Neural progenitor cell (in vitro differentiated cells): ENCODE data around the gene SCML2. TPM values are rescaled to one million over a fixed set of nuclear protein-coding genes. Genes with fewer than 3 reads are reported as not detected.

Experiments
- DNase-seq: peaks from one replicate; pipeline ENCODE4 v3.0.0-alpha.2; 2016; ENCODE audit warnings: low spot score
- H2AFZ ChIP-seq: fragments of 200-600 bp; sonication (generic); replicated peaks from 2 replicates; pipeline ENCODE4 v1.6.1; 2016; ENCODE audit warnings: antibody characterized with exemption
- H3F3A ChIP-seq: fragments of 200-600 bp; sonication (generic); 2 replicates; pipeline ENCODE4 v1.6.1; 2016; ENCODE audit warnings: antibody characterized with exemption, low read depth
- H3K27ac ChIP-seq: fragments of 200-600 bp; sonication (generic); 2 replicates; pipeline ENCODE4 v1.5.1; 2016; ENCODE audit warnings: mild to moderate bottlenecking
- H3K27me3 ChIP-seq: fragments of 200-600 bp; sonication (generic); 2 replicates; pipeline ENCODE4 v1.6.1; 2016; ENCODE audit warnings: mild to moderate bottlenecking, moderate library complexity
- H3K36me3 ChIP-seq: fragments of 200-600 bp; sonication (generic); 2 replicates; pipeline ENCODE4 v1.5.1; 2016
- H3K4me1 ChIP-seq: fragments of 200-600 bp; sonication (generic); 2 replicates; pipeline ENCODE4 v1.6.1; 2016; ENCODE audit warnings: mixed run types
- H3K4me2 ChIP-seq: fragments of 200-600 bp; sonication (generic); 2 replicates; pipeline ENCODE4 v1.6.1; 2016
- H3K4me3 ChIP-seq: fragments of 200-600 bp; sonication (generic); 2 replicates; pipeline ENCODE4 v1.5.1; 2016
- H3K79me2 ChIP-seq: fragments of 200-600 bp; sonication (generic); 2 replicates; pipeline ENCODE4 v1.6.1; 2016; ENCODE audit warnings: low read depth
- H3K9ac ChIP-seq: fragments of 200-600 bp; sonication (generic); 2 replicates; pipeline ENCODE4 v1.6.1; 2016
- H3K9me3 ChIP-seq: fragments of 200-600 bp; sonication (generic); 2 replicates; pipeline ENCODE4 v1.5.1; 2016; ENCODE audit warnings: low read depth
- H4K20me1 ChIP-seq: fragments of 200-600 bp; sonication (generic); 2 replicates; pipeline ENCODE4 v1.6.1; 2016; ENCODE audit warnings: low read depth
- H3K27ac Mint-ChIP-seq: 3 replicates; pipeline ENCODE4 v1.8.0; 2021; ENCODE audit warnings: mixed read lengths
- H3K27me3 Mint-ChIP-seq: 2 replicates; pipeline ENCODE4 v1.8.0; 2022; ENCODE audit warnings: low read depth, mild to moderate bottlenecking, inconsistent platforms, moderate library complexity, mixed read lengths; ENCODE audit not compliant: insufficient read depth
- H3K36me3 Mint-ChIP-seq: 3 replicates; pipeline ENCODE4 v1.8.0; 2021; ENCODE audit warnings: mixed read lengths
- H3K4me1 Mint-ChIP-seq: 3 replicates; pipeline ENCODE4 v1.8.0; 2021; ENCODE audit warnings: mixed read lengths
- H3K4me3 Mint-ChIP-seq: 3 replicates; pipeline ENCODE4 v1.8.0; 2021; ENCODE audit warnings: mild to moderate bottlenecking, moderate library complexity, mixed read lengths
- H3K9me3 Mint-ChIP-seq: 3 replicates; pipeline ENCODE4 v1.8.0; 2020; ENCODE audit warnings: mixed read lengths
- CTCF ChIP-seq: fragments of 200-600 bp; sonication (generic); IDR thresholded peaks from 2 replicates; pipeline ENCODE4 v1.5.1; 2017; ENCODE audit warnings: antibody characterized with exemption, mild to moderate bottlenecking
- EZH2 ChIP-seq: fragments of 200-600 bp; sonication (generic); IDR thresholded peaks from 2 replicates; pipeline ENCODE4 v1.6.1; 2017; ENCODE audit warnings: antibody characterized with exemption, mild to moderate bottlenecking, moderate library complexity
- EZH2phosphoT487 ChIP-seq: fragments of 200-600 bp; sonication (generic); IDR thresholded peaks from 2 replicates; pipeline ENCODE4 v1.6.1; 2017; ENCODE audit warnings: antibody characterized with exemption
- total RNA-seq: library from RNA; depleted of rRNA; stranded (reverse); fragments of >200 nt; gene quantifications from 2 replicates; pipeline ENCODE4 v1.2.3, GENCODE V29; 2015; ENCODE audit warnings: low replicate concordance

Gene SCML2
- total RNA-seq, 1 donor from 2014 or later: 36.8 TPM

DNA sequence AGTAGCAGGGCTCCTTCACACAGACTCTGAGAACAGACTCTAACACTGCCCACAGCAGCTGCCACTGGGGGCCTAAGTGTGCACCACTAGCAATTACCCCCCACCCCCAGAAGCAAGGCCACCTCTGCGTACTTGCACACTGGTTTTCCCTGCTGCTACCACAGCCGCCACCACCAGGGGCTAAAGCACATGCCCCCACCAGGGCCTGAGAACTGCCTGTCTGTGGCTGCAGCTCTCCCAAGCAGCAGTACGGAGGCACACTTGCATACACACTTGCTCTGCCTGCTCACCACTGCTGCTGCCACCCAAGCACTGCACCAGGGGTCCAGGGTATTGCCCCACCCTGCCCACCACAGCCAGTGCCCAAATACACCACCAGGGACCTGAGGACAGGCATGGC lies 59.6 kb downstream of the SCML2 start:
- H3K4me3 Mint-ChIP-seq: no peak overlapping the region
- peaks cover 2% of the 10 kb centered on the region for H3K27me3 Mint-ChIP-seq
- peaks cover 17% of the 10 kb centered on the region for H3K36me3 Mint-ChIP-seq
- no peak overlapping the region for H3K4me3 ChIP-seq
- no peak overlapping the region for H3K27ac Mint-ChIP-seq
- no peak overlapping the region for H2AFZ ChIP-seq
- H4K20me1 ChIP-seq: no peaks in the 10 kb centered on the region
- TF ChIP-seq EZH2 (no peak), CTCF (no peak), EZH2phosphoT487 (no peak)
- no peak overlapping the region for H3K9ac ChIP-seq
- no peaks in the 10 kb centered on the region for H3K79me2 ChIP-seq
- H3K4me1 ChIP-seq: peaks cover 6% of the 10 kb centered on the region
- no peaks in the 10 kb centered on the region for H3K36me3 ChIP-seq
- H3F3A ChIP-seq: peaks cover 4% of the 10 kb centered on the region
- peaks cover 4% of the 10 kb centered on the region for H3K9me3 ChIP-seq
- peaks cover 42% of the 10 kb centered on the region for H3K9me3 Mint-ChIP-seq
- no peaks in the 10 kb centered on the region for H3K27me3 ChIP-seq
- no peak overlapping the region for H3K4me2 ChIP-seq
- peaks cover 9% of the 10 kb centered on the region for H3K4me1 Mint-ChIP-seq
- no peak for DNase-seq
- no peak overlapping the region for H3K27ac ChIP-seq

GRCh38 chrX:18291006-18291545 lies 63.4 kb downstream of the SCML2 start:
- no peak overlapping the region for H3K4me3 Mint-ChIP-seq
- TF ChIP-seq EZH2phosphoT487: no peak
- no peak for TF ChIP-seq EZH2
- TF ChIP-seq CTCF: no peak
- H3F3A ChIP-seq: peaks cover 8% of the 10 kb centered on the region
- peaks cover 32% of the 10 kb centered on the region for H3K4me1 ChIP-seq
- peaks cover 20% of the 10 kb centered on the region for H3K9me3 Mint-ChIP-seq
- H2AFZ ChIP-seq: no peak overlapping the region
- no peak overlapping the region for H3K27ac ChIP-seq
- no peak overlapping the region for H3K9ac ChIP-seq
- H4K20me1 ChIP-seq: no peaks in the 10 kb centered on the region
- H3K9me3 ChIP-seq: peaks cover 4% of the 10 kb centered on the region
- H3K4me3 ChIP-seq: no peak overlapping the region
- no peaks in the 10 kb centered on the region for H3K27me3 ChIP-seq
- DNase-seq: no peak
- H3K4me2 ChIP-seq: no peak overlapping the region
- H3K79me2 ChIP-seq: peaks cover 6% of the 10 kb centered on the region
- peaks cover 15% of the 10 kb centered on the region for H3K4me1 Mint-ChIP-seq
- H3K36me3 Mint-ChIP-seq: peaks cover 5% of the 10 kb centered on the region
- no peaks in the 10 kb centered on the region for H3K27me3 Mint-ChIP-seq
- no peaks in the 10 kb centered on the region for H3K36me3 ChIP-seq
- no peak overlapping the region for H3K27ac Mint-ChIP-seq

DNA sequence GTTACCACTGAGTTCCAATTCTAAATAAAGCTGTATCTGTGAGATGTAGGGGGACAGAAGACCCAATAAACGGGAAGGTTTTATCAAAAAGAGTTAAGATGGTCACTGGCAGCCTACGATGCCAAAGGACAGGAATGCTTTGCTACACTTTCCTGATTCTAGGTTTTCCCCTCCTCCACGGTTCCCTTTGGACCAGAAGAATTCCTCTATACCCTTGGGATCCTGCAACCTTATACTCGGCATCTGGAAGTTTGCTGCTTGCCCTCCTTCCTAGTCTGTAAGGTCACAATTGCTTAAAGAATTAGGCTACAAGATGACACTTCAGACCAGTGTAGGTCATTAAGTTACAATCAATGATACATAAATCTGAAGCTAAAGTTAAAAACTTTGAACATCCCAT lies 64.3 kb downstream of the SCML2 start:
- Mint-ChIP-seq H3K27ac (peak overlapping the region; percentile 78), H3K27me3 (no peaks in the 10 kb centered on the region), H3K9me3 (peaks cover 11% of the 10 kb centered on the region), H3K36me3 (peaks cover under 1% of the 10 kb centered on the region), H3K4me1 (peaks cover 15% of the 10 kb centered on the region), H3K4me3 (peak overlapping the region; percentile 66)
- H3K4me3 ChIP-seq: no peak overlapping the region
- H3K9ac ChIP-seq: no peak overlapping the region
- TF ChIP-seq CTCF: no peak
- TF ChIP-seq EZH2phosphoT487: no peak
- no peak for TF ChIP-seq EZH2
- peaks cover 8% of the 10 kb centered on the region for H3F3A ChIP-seq
- peak overlapping the region; percentile 13 for H3K27ac ChIP-seq
- no peak overlapping the region for H2AFZ ChIP-seq
- peaks cover 32% of the 10 kb centered on the region for H3K4me1 ChIP-seq
- peaks cover 8% of the 10 kb centered on the region for H3K79me2 ChIP-seq
- no peaks in the 10 kb centered on the region for H3K36me3 ChIP-seq
- no peaks in the 10 kb centered on the region for H3K27me3 ChIP-seq
- H3K4me2 ChIP-seq: peak overlapping the region; percentile 46
- peaks cover 4% of the 10 kb centered on the region for H3K9me3 ChIP-seq
- peak; percentile 15 for DNase-seq
- no peaks in the 10 kb centered on the region for H4K20me1 ChIP-seq
